Measurements from ENCODE around the gene IGSF3.
"Not testable (repeated sequence)": the region's sequence is repeated elsewhere in the genome, so short reads cannot be mapped to it uniquely, and the experiment has no call there.

DNA sequence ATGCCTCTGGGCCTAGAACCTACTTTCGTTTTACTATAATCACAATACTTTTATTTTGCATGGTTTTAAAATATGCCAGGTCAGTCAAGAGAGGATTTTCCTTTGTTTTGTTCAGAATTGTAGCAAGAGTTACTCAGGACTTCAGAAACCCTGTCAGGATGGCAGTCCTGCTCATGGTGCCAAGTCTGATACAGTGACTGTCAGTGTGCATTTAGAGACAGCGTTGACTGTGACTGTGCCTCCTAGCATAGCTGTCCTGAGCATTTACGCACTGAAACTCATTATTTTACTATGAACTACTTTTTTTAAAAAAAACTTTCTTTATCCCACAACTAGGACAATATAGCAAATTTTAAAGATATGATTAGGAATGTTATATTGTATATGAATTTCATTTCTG, 73.6 kb downstream of the IGSF3 start:
- TF ChIP-seq, protein P1, sequence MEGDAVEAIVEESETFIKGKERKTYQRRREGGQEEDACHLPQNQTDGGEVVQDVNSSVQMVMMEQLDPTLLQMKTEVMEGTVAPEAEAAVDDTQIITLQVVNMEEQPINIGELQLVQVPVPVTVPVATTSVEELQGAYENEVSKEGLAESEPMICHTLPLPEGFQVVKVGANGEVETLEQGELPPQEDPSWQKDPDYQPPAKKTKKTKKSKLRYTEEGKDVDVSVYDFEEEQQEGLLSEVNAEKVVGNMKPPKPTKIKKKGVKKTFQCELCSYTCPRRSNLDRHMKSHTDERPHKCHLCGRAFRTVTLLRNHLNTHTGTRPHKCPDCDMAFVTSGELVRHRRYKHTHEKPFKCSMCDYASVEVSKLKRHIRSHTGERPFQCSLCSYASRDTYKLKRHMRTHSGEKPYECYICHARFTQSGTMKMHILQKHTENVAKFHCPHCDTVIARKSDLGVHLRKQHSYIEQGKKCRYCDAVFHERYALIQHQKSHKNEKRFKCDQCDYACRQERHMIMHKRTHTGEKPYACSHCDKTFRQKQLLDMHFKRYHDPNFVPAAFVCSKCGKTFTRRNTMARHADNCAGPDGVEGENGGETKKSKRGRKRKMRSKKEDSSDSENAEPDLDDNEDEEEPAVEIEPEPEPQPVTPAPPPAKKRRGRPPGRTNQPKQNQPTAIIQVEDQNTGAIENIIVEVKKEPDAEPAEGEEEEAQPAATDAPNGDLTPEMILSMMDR (conservative IDR thresholded peaks at IDR 0.05 in 1 of 2, IDR thresholded peaks at IDR 0.05 in 1 of 2; ENCODE audit: low read depth in 1 of 2, low read length in 2 of 2), result not testable (repeated sequence)
- TF ChIP-seq EZH2 (IDR thresholded peaks at IDR 0.05; ENCODE audit: low read length, missing control alignments), result not testable (repeated sequence)
